ENCODE data around the gene FOXL1.

- TF ChIP-seq TAF1 (IDR thresholded peaks at IDR 0.05; ENCODE audit: borderline replicate concordance, insufficient read depth, low read length), result no peak
- no peak for TF ChIP-seq SIN3A (IDR thresholded peaks at IDR 0.05; ENCODE audit: borderline replicate concordance, insufficient read depth, low read length)
- TF ChIP-seq POLR2AphosphoS5 (IDR thresholded peaks at IDR 0.05; ENCODE audit: low read depth, low read length), result no peak
Measured at GRCh38 chr16:86610779-86611524, 32.6 kb downstream of the FOXL1 start.

Measured in PFSK-1 (cell line).